RPMI7951 (cell line): ENCODE measurements around the gene TGM4. TPM values are rescaled to one million over a fixed set of nuclear protein-coding genes. Genes with fewer than 3 reads are reported as not detected.

ENCODE experiments used
- DNase-seq: peaks from one replicate; pipeline ENCODE4 v3.0.0-alpha.2; 2012; ENCODE audit warnings: low read depth
- total RNA-seq: library from RNA; depleted of rRNA; stranded (reverse); fragments of >200 nt; shearing (Covaris generic); gene quantifications from 2 replicates; pipeline ENCODE4 v1.2.3, GENCODE V29; 2014

Gene TGM4
- total RNA-seq, 1 experiment from 2014 or later, result not detected

GRCh38 chr3:44880284-44880683 lies 5.9 kb downstream of the TGM4 start:
- DNase-seq, result no peak

- DNase-seq, result no peak
Measured at GRCh38 chr3:44883213-44883955, 9.0 kb downstream of the TGM4 start.

GRCh38 chr3:44883999-44884431 lies 9.6 kb downstream of the TGM4 start:
- DNase-seq, result peak; percentile 94

- peak; percentile 94 for DNase-seq
Measured at GRCh38 chr3:44885618-44886017, 11.2 kb downstream of the TGM4 start.

- no peak for DNase-seq
Measured at GRCh38 chr3:44886561-44886960, 12.2 kb downstream of the TGM4 start.

- DNase-seq, result no peak
Measured at GRCh38 chr3:44887101-44887500, 12.7 kb downstream of the TGM4 start.

GRCh38 chr3:44890258-44890657 lies 15.8 kb downstream of the TGM4 start:
- no peak for DNase-seq

- no peak for DNase-seq
Measured at GRCh38 chr3:44890852-44891251, 16.4 kb downstream of the TGM4 start.

- peak; percentile 33 for DNase-seq
Measured at GRCh38 chr3:44892689-44893088, 18.3 kb downstream of the TGM4 start.

GRCh38 chr3:44893097-44893496 lies 18.7 kb downstream of the TGM4 start:
- peak; percentile 82 for DNase-seq

- peak; percentile 33 for DNase-seq
Measured at GRCh38 chr3:44894485-44894884, 20.1 kb downstream of the TGM4 start.

GRCh38 chr3:44896440-44896839 lies 22.0 kb downstream of the TGM4 start:
- DNase-seq, result no peak

GRCh38 chr3:44899683-44900367 lies 25.4 kb downstream of the TGM4 start:
- no peak for DNase-seq

- DNase-seq, result no peak
Measured at GRCh38 chr3:44902628-44903027, 28.2 kb downstream of the TGM4 start.

GRCh38 chr3:44903314-44903713 lies 28.9 kb downstream of the TGM4 start:
- DNase-seq, result no peak

- DNase-seq, result no peak
Measured at GRCh38 chr3:44903751-44904150, 29.3 kb downstream of the TGM4 start.

- no peak for DNase-seq
Measured at GRCh38 chr3:44905446-44906157, 31.2 kb downstream of the TGM4 start.

GRCh38 chr3:44906997-44907396 lies 32.6 kb downstream of the TGM4 start:
- DNase-seq, result no peak

GRCh38 chr3:44907612-44908011 lies 33.2 kb downstream of the TGM4 start:
- no peak for DNase-seq

GRCh38 chr3:44909063-44909462 lies 34.7 kb downstream of the TGM4 start:
- no peak for DNase-seq

GRCh38 chr3:44910693-44911092 lies 36.3 kb downstream of the TGM4 start:
- DNase-seq, result no peak

- DNase-seq, result peak; percentile 71
Measured at GRCh38 chr3:44913868-44914468, 39.6 kb downstream of the TGM4 start.
